ENCODE data around the gene SLC24A4. TPM values are rescaled to one million over a fixed set of nuclear protein-coding genes. Genes with fewer than 3 reads are reported as not detected.

Gene SLC24A4
- total and polyA plus RNA-seq, 2 experiments from 2014 or later = 0.46 to 0.50 TPM

GRCh38 chr14:92417759-92418158, 94.8 kb downstream of the SLC24A4 start:
- Histone ChIP-seq H3K36me3 (replicated peaks; ENCODE audit: insufficient read depth, low read depth) (no peaks in the 10 kb centered on the region), H2AFZ (no peak overlapping the region), H3K9me3 (ENCODE audit: low read depth) (no peaks in the 10 kb centered on the region), H3K79me2 (no peaks in the 10 kb centered on the region), H3K27me3 (no peaks in the 10 kb centered on the region), H3K27ac (no peak overlapping the region), H3K4me3 (no peak overlapping the region), H3K9me2 (replicated peaks; ENCODE audit: insufficient read depth) (no peaks in the 10 kb centered on the region), H3K4me1 (ENCODE audit: insufficient read depth) (no peaks in the 10 kb centered on the region), H3K4me2 (no peak overlapping the region), H4K20me1 (ENCODE audit: insufficient read depth, poor library complexity, severe bottlenecking) (no peaks in the 10 kb centered on the region)
- no peak for TF ChIP-seq CTCF (IDR thresholded peaks at IDR 0.05; ENCODE audit: poor library complexity)
- no peak for TF ChIP-seq EZH2 (IDR thresholded peaks at IDR 0.05; ENCODE audit: borderline replicate concordance)
- no peak for TF ChIP-seq EZH2phosphoT487 (IDR thresholded peaks at IDR 0.05; ENCODE audit: low read depth, severe bottlenecking, unreplicated experiment)
- no peak for DNase-seq (ENCODE audit: low spot score)
- WGBS (ENCODE audit: low lambda C conversion rate, missing lambda C conversion rate) = 90% methylated on average over 3 of the region's 3 CpGs

GRCh38 chr14:92421751-92422150, 98.8 kb downstream of the SLC24A4 start:
- H3K4me1 ChIP-seq (ENCODE audit: insufficient read depth) = no peaks in the 10 kb centered on the region
- H3K4me3 ChIP-seq = no peak overlapping the region
- no peaks in the 10 kb centered on the region for H3K9me2 ChIP-seq (replicated peaks; ENCODE audit: insufficient read depth)
- no peaks in the 10 kb centered on the region for H3K79me2 ChIP-seq
- no peak overlapping the region for H2AFZ ChIP-seq
- no peaks in the 10 kb centered on the region for H3K36me3 ChIP-seq (replicated peaks; ENCODE audit: insufficient read depth, low read depth)
- WGBS (ENCODE audit: low lambda C conversion rate, missing lambda C conversion rate) = 52% methylated on average over 6 of the region's 6 CpGs
- peak; percentile 26 for DNase-seq (ENCODE audit: low spot score)
- H3K27me3 ChIP-seq = no peaks in the 10 kb centered on the region
- H4K20me1 ChIP-seq (ENCODE audit: insufficient read depth, poor library complexity, severe bottlenecking) = no peaks in the 10 kb centered on the region
- peak overlapping the region; percentile 42 for H3K27ac ChIP-seq
- TF ChIP-seq EZH2phosphoT487 (IDR thresholded peaks at IDR 0.05; ENCODE audit: low read depth, severe bottlenecking, unreplicated experiment) = no peak
- TF ChIP-seq CTCF (IDR thresholded peaks at IDR 0.05; ENCODE audit: poor library complexity) = no peak
- no peak for TF ChIP-seq EZH2 (IDR thresholded peaks at IDR 0.05; ENCODE audit: borderline replicate concordance)
- H3K4me2 ChIP-seq = no peak overlapping the region
- no peaks in the 10 kb centered on the region for H3K9me3 ChIP-seq (ENCODE audit: low read depth)

- Histone ChIP-seq H3K4me2 (no peak overlapping the region), H3K27me3 (no peaks in the 10 kb centered on the region), H2AFZ (no peak overlapping the region)
These were observed 102.1 kb downstream of the SLC24A4 start for GRCh38 chr14:92425101-92425500.

More at GRCh38 chr14:92425101-92425500, 102.1 kb downstream of the SLC24A4 start:
- no peaks in the 10 kb centered on the region for H3K9me3 ChIP-seq (ENCODE audit: low read depth)
- no peak for DNase-seq (ENCODE audit: low spot score)
- H3K79me2 ChIP-seq = no peaks in the 10 kb centered on the region
- TF ChIP-seq EZH2phosphoT487 (IDR thresholded peaks at IDR 0.05; ENCODE audit: low read depth, severe bottlenecking, unreplicated experiment) (no peak), CTCF (IDR thresholded peaks at IDR 0.05; ENCODE audit: poor library complexity) (no peak), EZH2 (IDR thresholded peaks at IDR 0.05; ENCODE audit: borderline replicate concordance) (no peak)
- H3K27ac ChIP-seq = no peak overlapping the region
- H3K36me3 ChIP-seq (replicated peaks; ENCODE audit: insufficient read depth, low read depth) = no peaks in the 10 kb centered on the region
- peaks cover 6% of the 10 kb centered on the region for H3K4me1 ChIP-seq (ENCODE audit: insufficient read depth)
- H3K9me2 ChIP-seq (replicated peaks; ENCODE audit: insufficient read depth) = no peaks in the 10 kb centered on the region
- H4K20me1 ChIP-seq (ENCODE audit: insufficient read depth, poor library complexity, severe bottlenecking) = no peaks in the 10 kb centered on the region
- H3K4me3 ChIP-seq = no peak overlapping the region

Data from hepatocyte (in vitro differentiated cells).